ENCODE measurements around the gene IL16. TPM values are rescaled to one million over a fixed set of nuclear protein-coding genes. Genes with fewer than 3 reads are reported as not detected.
A peak's percentile ranks its signal among the peaks of the same experiment; 100 is the strongest.

The IL16 gene
- not detected in 2 replicates for total RNA-seq

GRCh38 chr15:81196576-81197254 lies at the start of gene IL16:
Gene IL16, plus strand, starts transcription at chr15:81196879. Its CDS starts 28,521 bp downstream, at chr15:81225400.
- Histone ChIP-seq H3K4me3 (ENCODE audit: low read depth, low read length) (no peak within 1 kb of the TSS), H3K36me3 (ENCODE audit: control insufficient read depth, insufficient read depth, low read length) (no peaks in the 10 kb centered on the region), H3K27me3 (ENCODE audit: control insufficient read depth, insufficient read depth, low read length) (no peaks in the 10 kb centered on the region)
- no peak for DNase-seq (ENCODE audit: low read depth)
- TF ChIP-seq CTCF (IDR thresholded peaks at IDR 0.05; ENCODE audit: insufficient read depth, low read length, poor library complexity, severe bottlenecking): no peak

- TF ChIP-seq CTCF (IDR thresholded peaks at IDR 0.05; ENCODE audit: insufficient read depth, low read length, poor library complexity, severe bottlenecking): no peak
- Histone ChIP-seq H3K4me3 (ENCODE audit: low read depth, low read length) (no peak overlapping the region), H3K27me3 (ENCODE audit: control insufficient read depth, insufficient read depth, low read length) (no peaks in the 10 kb centered on the region), H3K36me3 (ENCODE audit: control insufficient read depth, insufficient read depth, low read length) (no peaks in the 10 kb centered on the region)
- no peak for DNase-seq (ENCODE audit: low read depth)
Measured at GRCh38 chr15:81151389-81151788, 45.3 kb upstream of the IL16 start.

- Histone ChIP-seq H3K36me3 (ENCODE audit: control insufficient read depth, insufficient read depth, low read length) (no peaks in the 10 kb centered on the region), H3K4me3 (ENCODE audit: low read depth, low read length) (no peak overlapping the region), H3K27me3 (ENCODE audit: control insufficient read depth, insufficient read depth, low read length) (no peaks in the 10 kb centered on the region)
- no peak for DNase-seq (ENCODE audit: low read depth)
- TF ChIP-seq CTCF (IDR thresholded peaks at IDR 0.05; ENCODE audit: insufficient read depth, low read length, poor library complexity, severe bottlenecking): no peak
Measured at GRCh38 chr15:81152339-81152738, 44.3 kb upstream of the IL16 start.

GRCh38 chr15:81152799-81153198 lies 43.9 kb upstream of the IL16 start:
- no peak for DNase-seq (ENCODE audit: low read depth)
- Histone ChIP-seq H3K36me3 (ENCODE audit: control insufficient read depth, insufficient read depth, low read length) (no peaks in the 10 kb centered on the region), H3K27me3 (ENCODE audit: control insufficient read depth, insufficient read depth, low read length) (no peaks in the 10 kb centered on the region), H3K4me3 (ENCODE audit: low read depth, low read length) (no peak overlapping the region)
- no peak for TF ChIP-seq CTCF (IDR thresholded peaks at IDR 0.05; ENCODE audit: insufficient read depth, low read length, poor library complexity, severe bottlenecking)

GRCh38 chr15:81155375-81156218 lies 41.1 kb upstream of the IL16 start:
- DNase-seq (ENCODE audit: low read depth): no peak
- no peaks in the 10 kb centered on the region for H3K36me3 ChIP-seq (ENCODE audit: control insufficient read depth, insufficient read depth, low read length)
- TF ChIP-seq CTCF (IDR thresholded peaks at IDR 0.05; ENCODE audit: insufficient read depth, low read length, poor library complexity, severe bottlenecking): peak; percentile 41
- no peaks in the 10 kb centered on the region for H3K27me3 ChIP-seq (ENCODE audit: control insufficient read depth, insufficient read depth, low read length)
- no peak overlapping the region for H3K4me3 ChIP-seq (ENCODE audit: low read depth, low read length)

All from kidney epithelial cell (primary cell).